ENCODE results near the gene MGAT1.
"Not testable (repeated sequence)": the region's sequence is repeated elsewhere in the genome, so short reads cannot be mapped to it uniquely, and the experiment has no call there.

MGAT1 gene

GRCh38 chr5:180803181-180804128 lies 849 bp upstream of the MGAT1 start:
- DNase-seq, result peak; percentile 85

GRCh38 chr5:180801596-180802324 lies 846 bp downstream of the MGAT1 start:
- no peak for DNase-seq

- no peak for DNase-seq
Measured at GRCh38 chr5:180799902-180800801, 2.5 kb downstream of the MGAT1 start.

GRCh38 chr5:180799194-180799593 lies 3.4 kb downstream of the MGAT1 start:
- no peak for DNase-seq

- DNase-seq, result no peak
Measured at GRCh38 chr5:180798193-180798592, 4.4 kb downstream of the MGAT1 start.

GRCh38 chr5:180797256-180798192 lies 5.1 kb downstream of the MGAT1 start:
- DNase-seq, result no peak

- no peak for DNase-seq
Measured at GRCh38 chr5:180795771-180796313, 6.8 kb downstream of the MGAT1 start.

GRCh38 chr5:180792965-180793287 lies 9.7 kb downstream of the MGAT1 start:
- no peak for DNase-seq

GRCh38 chr5:180792287-180792964 lies 10.2 kb downstream of the MGAT1 start:
- no peak for DNase-seq

- DNase-seq, result no peak
Measured at GRCh38 chr5:180791611-180792213, 10.9 kb downstream of the MGAT1 start.

- DNase-seq, result no peak
Measured at GRCh38 chr5:180790524-180790923, 12.1 kb downstream of the MGAT1 start.

- DNase-seq, result no peak
Measured at GRCh38 chr5:180790020-180790419, 12.6 kb downstream of the MGAT1 start.

- DNase-seq, result not testable (repeated sequence)
Measured at GRCh38 chr5:180788651-180789410, 13.8 kb downstream of the MGAT1 start.

- no peak for DNase-seq
Measured at GRCh38 chr5:180787711-180788431, 14.7 kb downstream of the MGAT1 start.

GRCh38 chr5:180786531-180787398 lies 15.8 kb downstream of the MGAT1 start:
- DNase-seq, result no peak

- no peak for DNase-seq
Measured at GRCh38 chr5:180785794-180786221, 16.8 kb downstream of the MGAT1 start.

- DNase-seq, result no peak
Measured at GRCh38 chr5:180785121-180785781, 17.4 kb downstream of the MGAT1 start.

Data from stimulated activated CD4-positive, alpha-beta T cell treated with anti-CD3 and anti-CD28 coated beads, Interleukin-4, amount 100 ng/mL, for 24 hours (primary cell).